ENCODE data around the gene METRN. TPM values are rescaled to one million over a fixed set of nuclear protein-coding genes. Genes with fewer than 3 reads are reported as not detected.

The METRN gene
- total RNA-seq, 2 experiments from 2014 or later: 2.6 to 3.2 TPM

GRCh38 chr16:722835-723633, 8.1 kb downstream of the METRN start:
- H3K27ac Mint-ChIP-seq: no peak overlapping the region
- ChIA-PET CTCF (interaction anchor here (0.8 kb wide), 1 partner anchor 10 kb away, joined by 3 read pairs; no protein-coding TSS in a partner anchor), POLR2A (interaction anchor here (1.5 to 1.6 kb wide), 2 partner anchors 28 to 42 kb away, joined by 3 to 5 read pairs; no protein-coding TSS in a partner anchor)
- Histone ChIP-seq H3K27ac (ENCODE audit: low read depth in 1 of 2, low read length in 2 of 2) (no peak overlapping the region), H3K36me3 (ENCODE audit: insufficient read depth, low read length) (no peaks in the 10 kb centered on the region), H3K27me3 (ENCODE audit: control insufficient read depth in 1 of 2, insufficient read depth in 2 of 2, low read length in 2 of 2) (no peaks in the 10 kb centered on the region), H3K4me3 (ENCODE audit: low read length) (no peak overlapping the region), H3K9me3 (ENCODE audit: control insufficient read depth in 1 of 2, insufficient read depth in 1 of 2, low read length in 2 of 2) (peaks cover 0 to 8% of the 10 kb centered on the region in 2 experiments), H3K4me1 (ENCODE audit: insufficient read depth, low read length) (peaks cover 56% of the 10 kb centered on the region)
- no peaks in the 10 kb centered on the region for H3K9me3 Mint-ChIP-seq
- H3K27me3 Mint-ChIP-seq: no peaks in the 10 kb centered on the region
- H3K36me3 Mint-ChIP-seq (ENCODE audit: low read depth): no peaks in the 10 kb centered on the region
- intact Hi-C loops (cut with DNase I, micrococcal nuclease): no loop called here
- TF ChIP-seq CTCF (IDR thresholded peaks at IDR 0.05): no peak
- DNase-seq: no peak
- H3K4me3 Mint-ChIP-seq: peak overlapping the region; percentile 54
- H3K4me1 Mint-ChIP-seq (ENCODE audit: low read depth): peaks cover 17% of the 10 kb centered on the region
- ATAC-seq (ENCODE audit: poor library complexity): no peak

- Histone ChIP-seq H3K4me1 (ENCODE audit: insufficient read depth, low read length) (peaks cover 61% of the 10 kb centered on the region), H3K36me3 (ENCODE audit: insufficient read depth, low read length) (no peaks in the 10 kb centered on the region), H3K4me3 (ENCODE audit: low read length) (no peak overlapping the region), H3K9me3 (ENCODE audit: control insufficient read depth in 1 of 2, insufficient read depth in 1 of 2, low read length in 2 of 2) (peaks cover 0 to 8% of the 10 kb centered on the region in 2 experiments), H3K27ac (ENCODE audit: low read depth in 1 of 2, low read length in 2 of 2) (no peak overlapping the region), H3K27me3 (ENCODE audit: control insufficient read depth in 1 of 2, insufficient read depth in 2 of 2, low read length in 2 of 2) (no peaks in the 10 kb centered on the region)
- intact Hi-C loops (cut with DNase I, micrococcal nuclease): no loop called here
- peak overlapping the region; percentile 15 for H3K4me3 Mint-ChIP-seq
- peaks cover 17% of the 10 kb centered on the region for H3K4me1 Mint-ChIP-seq (ENCODE audit: low read depth)
- ChIA-PET POLR2A (interaction anchor here (1.0 to 1.6 kb wide), 3 partner anchors 9 to 43 kb away, joined by 3 to 5 read pairs (median 3); no protein-coding TSS in a partner anchor), CTCF (no interaction called here)
- no peaks in the 10 kb centered on the region for H3K9me3 Mint-ChIP-seq
- H3K27ac Mint-ChIP-seq: no peak overlapping the region
- no peaks in the 10 kb centered on the region for H3K27me3 Mint-ChIP-seq
- TF ChIP-seq CTCF (IDR thresholded peaks at IDR 0.05): no peak
- no peak for ATAC-seq (ENCODE audit: poor library complexity)
- no peak for DNase-seq
- no peaks in the 10 kb centered on the region for H3K36me3 Mint-ChIP-seq (ENCODE audit: low read depth)
Observed at GRCh38 chr16:723695-724094, 8.8 kb downstream of the METRN start.

GRCh38 chr16:724188-725040, 9.5 kb downstream of the METRN start:
- Histone ChIP-seq H3K9me3 (ENCODE audit: control insufficient read depth in 1 of 2, insufficient read depth in 1 of 2, low read length in 2 of 2) (peaks cover 0 to 8% of the 10 kb centered on the region in 2 experiments), H3K4me1 (ENCODE audit: insufficient read depth, low read length) (peaks cover 56% of the 10 kb centered on the region), H3K27me3 (ENCODE audit: control insufficient read depth in 1 of 2, insufficient read depth in 2 of 2, low read length in 2 of 2) (no peaks in the 10 kb centered on the region), H3K27ac (ENCODE audit: low read depth in 1 of 2, low read length in 2 of 2) (no peak overlapping the region), H3K36me3 (ENCODE audit: insufficient read depth, low read length) (no peaks in the 10 kb centered on the region), H3K4me3 (ENCODE audit: low read length) (no peak overlapping the region)
- POLR2A ChIA-PET: interaction anchor here (1.0 to 5.0 kb wide), 4 partner anchors 9 to 43 kb away, joined by 3 to 30 read pairs (median 8); partner anchors contain the start of gene METRN
- intact Hi-C loops (cut with DNase I, micrococcal nuclease): no loop called here
- DNase-seq (no peak), ATAC-seq (ENCODE audit: poor library complexity) (no peak)
- H3K4me1 Mint-ChIP-seq (ENCODE audit: low read depth): peaks cover 11% of the 10 kb centered on the region
- no peaks in the 10 kb centered on the region for H3K36me3 Mint-ChIP-seq (ENCODE audit: low read depth)
- H3K27me3 Mint-ChIP-seq: no peaks in the 10 kb centered on the region
- CTCF ChIA-PET: interaction anchor here (0.9 kb wide), 1 partner anchor 12 kb away, joined by 3 read pairs; no protein-coding TSS in a partner anchor
- peak overlapping the region; percentile 15 for H3K4me3 Mint-ChIP-seq
- TF ChIP-seq CTCF (IDR thresholded peaks at IDR 0.05): no peak
- H3K9me3 Mint-ChIP-seq: no peaks in the 10 kb centered on the region
- no peak overlapping the region for H3K27ac Mint-ChIP-seq
